ENCODE data around the gene CCDC91. TPM values are rescaled to one million over a fixed set of nuclear protein-coding genes. Genes with fewer than 3 reads are reported as not detected.
A peak's percentile ranks its signal among the peaks of the same experiment; 100 is the strongest.

CCDC91 gene
- total RNA-seq, 6 experiments from 2014 or later, result 10.0 to 21.5 (median 13.9) TPM

GRCh38 chr12:28212182-28212581 lies 21.9 kb downstream of the CCDC91 start:
- Histone ChIP-seq H3K4me3 (no peak overlapping the region), H3K36me3 (no peaks in the 10 kb centered on the region), H3K9me3 (no peaks in the 10 kb centered on the region), H3K4me1 (no peaks in the 10 kb centered on the region), H3K27me3 (no peaks in the 10 kb centered on the region), H3K27ac (no peak overlapping the region)
- no peak for ATAC-seq
- DNase-seq, result no peak
- 100% methylated on average over 2 of the region's 3 CpGs for WGBS (ENCODE audit: insufficient coverage, low coverage, low lambda C conversion rate, missing lambda C conversion rate)
- TF ChIP-seq POLR2A (IDR thresholded peaks at IDR 0.05) (no peak), CTCF (IDR thresholded peaks at IDR 0.05) (no peak)
- intact Hi-C loops (cut with DNase I), result no loop called here

GRCh38 chr12:28215021-28215420 lies 24.8 kb downstream of the CCDC91 start:
- ATAC-seq (peak in 2 of 4 donors; percentile 18 to 55), DNase-seq (no peak)
- H3K27ac ChIP-seq, result no peak overlapping the region
- intact Hi-C loops (cut with DNase I), result no loop called here
- H3K4me3 ChIP-seq, result no peak overlapping the region
- H3K9me3 ChIP-seq, result no peaks in the 10 kb centered on the region
- TF ChIP-seq POLR2A (IDR thresholded peaks at IDR 0.05) (no peak), CTCF (IDR thresholded peaks at IDR 0.05) (no peak)
- no peaks in the 10 kb centered on the region for H3K4me1 ChIP-seq
- no peaks in the 10 kb centered on the region for H3K36me3 ChIP-seq
- no peaks in the 10 kb centered on the region for H3K27me3 ChIP-seq

- H3K9me3 ChIP-seq, result no peaks in the 10 kb centered on the region
Measured at GRCh38 chr12:28216016-28216415, 25.8 kb downstream of the CCDC91 start.

GRCh38 chr12:28217805-28218204 lies 27.5 kb downstream of the CCDC91 start:
- no peak for TF ChIP-seq CTCF (IDR thresholded peaks at IDR 0.05)
- H3K4me3 ChIP-seq, result no peak overlapping the region
- no peaks in the 10 kb centered on the region for H3K4me1 ChIP-seq
- whole genome bisulfite sequencing (ENCODE audit: insufficient coverage, low coverage, low lambda C conversion rate, missing lambda C conversion rate), result 82% methylated on average over 2 of the region's 2 CpGs
- no peaks in the 10 kb centered on the region for H3K9me3 ChIP-seq
- intact Hi-C loops (cut with DNase I), result no loop called here
- H3K27me3 ChIP-seq, result no peaks in the 10 kb centered on the region
- ATAC-seq, result no peak
- H3K27ac ChIP-seq, result no peak overlapping the region
- DNase-seq, result no peak
- H3K36me3 ChIP-seq, result no peaks in the 10 kb centered on the region

More at GRCh38 chr12:28216016-28216415, 25.8 kb downstream of the CCDC91 start:
- H3K36me3 ChIP-seq, result no peaks in the 10 kb centered on the region
- H3K27me3 ChIP-seq, result no peaks in the 10 kb centered on the region
- no peaks in the 10 kb centered on the region for H3K4me1 ChIP-seq
- H3K4me3 ChIP-seq, result no peak overlapping the region
- TF ChIP-seq POLR2A (IDR thresholded peaks at IDR 0.05) (no peak), CTCF (IDR thresholded peaks at IDR 0.05) (no peak)
- DNase-seq (no peak), ATAC-seq (no peak)
- no peak overlapping the region for H3K27ac ChIP-seq
- 83% methylated on average over 2 of the region's 2 CpGs for WGBS (ENCODE audit: insufficient coverage, low coverage, low lambda C conversion rate, missing lambda C conversion rate)
- intact Hi-C loops (cut with DNase I), result no loop called here

- WGBS (ENCODE audit: insufficient coverage, low coverage, low lambda C conversion rate, missing lambda C conversion rate), result 84% methylated on average over 1 of the region's 1 CpG
- DNase-seq, result no peak
- no peaks in the 10 kb centered on the region for H3K9me3 ChIP-seq
- H3K27ac ChIP-seq, result no peak overlapping the region
- no peaks in the 10 kb centered on the region for H3K36me3 ChIP-seq
- H3K4me3 ChIP-seq, result no peak overlapping the region
- no peak for ATAC-seq
- intact Hi-C loops (cut with DNase I), result no loop called here
- no peak for TF ChIP-seq POLR2A (IDR thresholded peaks at IDR 0.05)
- TF ChIP-seq CTCF (IDR thresholded peaks at IDR 0.05), result no peak
- no peaks in the 10 kb centered on the region for H3K27me3 ChIP-seq
- H3K4me1 ChIP-seq, result no peaks in the 10 kb centered on the region
Measured at GRCh38 chr12:28218875-28219274, 28.6 kb downstream of the CCDC91 start.
